Panc1 (cell line): ENCODE measurements around the gene SESN1. TPM values are rescaled to one million over a fixed set of nuclear protein-coding genes. Genes with fewer than 3 reads are reported as not detected.

Experiments
- ATAC-seq: fragments of 200-7000 bp; cut with Tn5 transposase; 2 replicates; pipeline ENCODE4 v1.9.1; 2020; ENCODE audit warnings: mild to moderate bottlenecking, moderate library complexity
- BruUV-seq: library from RNA; stranded (reverse); fragments of 400-500 nt; replicated peaks from 2 replicates; lab custom pipeline; 2021; lab: Mats Ljungman, UMichigan
- CTCF ChIA-PET: fragments of 300-600 bp; sonication (Branson Sonifier 250); formaldehyde crosslinking; loops from one replicate; lab custom pipeline; 2022; ENCODE audit warnings: antibody characterized with exemption; lab: Charles Lee
- POLR2A ChIA-PET: fragments of 300-600 bp; sonication (Branson Sonifier 250); formaldehyde crosslinking; loops from one replicate; lab custom pipeline; 2022; ENCODE audit warnings: antibody characterized with exemption; lab: Charles Lee
- DNase-seq: peaks from one replicate; pipeline ENCODE4 v3.0.0-alpha.2; 2010; ENCODE audit warnings: low read depth, low spot score
- H3K27ac ChIP-seq: 2 replicates; pipeline ENCODE4 v1.5.1; 2011; ENCODE audit warnings: mild to moderate bottlenecking, low read length, inconsistent platforms
- H3K27me3 ChIP-seq: fragments of 200-500 bp; sonication (Bioruptor generic); 2 replicates; pipeline ENCODE4 v1.6.0; 2014; ENCODE audit warnings: low read length, inconsistent platforms; ENCODE audit not compliant: control insufficient read depth, insufficient read depth
- H3K36me3 ChIP-seq: fragments of 200-500 bp; sonication (Bioruptor generic); 2 replicates; pipeline ENCODE4 v1.5.1; 2014; ENCODE audit warnings: inconsistent platforms, mild to moderate bottlenecking, low read length, moderate library complexity; ENCODE audit not compliant: control insufficient read depth, insufficient read depth
- H3K4me1 ChIP-seq: 2 replicates; pipeline ENCODE4 v1.5.1; 2011; ENCODE audit warnings: inconsistent platforms, mild to moderate bottlenecking, low read length, moderate library complexity; ENCODE audit not compliant: control insufficient read depth, insufficient read depth
- H3K4me3 ChIP-seq, 2 experiments: 2 replicates each; pipeline ENCODE4 v1.5.1; 2011 to 2012; ENCODE audit warnings: low read depth in 2 of 2, low read length in 2 of 2, mild to moderate bottlenecking in 2 of 2, inconsistent platforms in 1 of 2, moderate library complexity in 1 of 2
- H3K9me3 ChIP-seq: fragments of 200-500 bp; sonication (Bioruptor generic); 2 replicates; pipeline ENCODE4 v1.5.1; 2014; ENCODE audit warnings: low read depth, mild to moderate bottlenecking, inconsistent platforms, low read length, moderate library complexity; ENCODE audit not compliant: control insufficient read depth, insufficient read depth
- POLR2AphosphoS5 ChIP-seq: IDR thresholded peaks from 2 replicates; pipeline ENCODE4 v1.6.1; 2012; ENCODE audit warnings: mild to moderate bottlenecking, low read depth, low read length, moderate library complexity
- REST ChIP-seq, 2 experiments: IDR thresholded peaks; 2 replicates each; pipeline ENCODE4 v1.6.1; 2011 to 2012; ENCODE audit warnings: low read depth in 2 of 2, control low read depth in 1 of 2, low read length in 1 of 2, mild to moderate bottlenecking in 1 of 2, moderate library complexity in 1 of 2; ENCODE audit not compliant: insufficient read depth in 1 of 2
- SIN3A ChIP-seq: IDR thresholded peaks from 2 replicates; pipeline ENCODE4 v1.6.1; 2012; ENCODE audit warnings: low read depth, mild to moderate bottlenecking, low read length, moderate library complexity, borderline replicate concordance; ENCODE audit not compliant: insufficient read depth
- TCF7L2 ChIP-seq: IDR thresholded peaks from 2 replicates; pipeline ENCODE4 v1.6.1; 2011; ENCODE audit warnings: mild to moderate bottlenecking, low read depth, low read length, inconsistent platforms
- in situ Hi-C: cut with HindIII; loops from 2 replicates; pipeline ENCODE4 v1.10.0; 2016; ENCODE audit warnings: low sequenced_read_pairs, low pct_unique_long_range_greater_than_20kb
- intact Hi-C: fragments of 100-400 bp; cut with micrococcal nuclease; formaldehyde crosslinking; loops from one replicate; pipeline ENCODE4 v1.10.0; 2022; ENCODE audit not compliant: unreplicated experiment
- total RNA-seq: library from RNA; stranded (reverse); gene quantifications from one replicate; pipeline ENCODE4 v1.2.1, GENCODE V29; 2021; ENCODE audit not compliant: unreplicated experiment
- TF ChIP-seq, protein P1 (sequence below): fragments of 450-650 bp; IDR thresholded peaks from 2 replicates; pipeline ENCODE4 v1.5.1; 2017; ENCODE audit warnings: mild to moderate bottlenecking

The SESN1 gene
- total RNA-seq, 1 experiment from 2014 or later, result 11.3 TPM

DNA sequence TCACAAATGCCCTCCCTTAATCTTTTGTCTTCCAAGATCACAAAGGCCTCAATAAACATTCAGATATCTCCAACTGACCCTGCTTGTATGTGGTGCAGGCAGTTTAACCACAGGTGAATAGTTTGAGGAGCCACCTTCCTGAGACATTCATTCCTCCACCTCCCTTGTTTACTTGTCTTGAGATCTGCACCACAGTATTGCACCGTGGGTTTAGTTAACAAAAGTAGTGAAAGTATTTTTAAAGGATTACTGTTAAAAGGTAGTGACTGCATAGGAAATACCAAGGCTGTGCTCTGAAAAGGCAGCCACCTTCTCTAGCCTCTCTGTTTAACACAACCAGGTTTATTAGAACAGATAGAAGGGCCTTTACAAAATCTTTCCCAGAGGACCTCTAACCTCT is 46.5 kb downstream of the SESN1 start:
- Histone ChIP-seq H3K27me3 (no peaks in the 10 kb centered on the region), H3K27ac (no peak overlapping the region), H3K4me1 (no peaks in the 10 kb centered on the region), H3K4me3 (no peak overlapping the region), H3K9me3 (no peaks in the 10 kb centered on the region), H3K36me3 (no peaks in the 10 kb centered on the region)
- DNase-seq (no peak), ATAC-seq (no peak)
- POLR2A ChIA-PET, result no interaction called here
- CTCF ChIA-PET, result no interaction called here
- intact Hi-C loops (no loop called here), in situ Hi-C loops (no loop called here)
- BruUV-seq, result no TSS peak
- TF ChIP-seq POLR2AphosphoS5, result no peak
- no peak for TF ChIP-seq TCF7L2
- TF ChIP-seq REST (IDR thresholded peaks at IDR 0.05; ENCODE audit: insufficient read depth in 1 of 2, low read depth in 2 of 2, low read length in 1 of 2), result no peak
- TF ChIP-seq, protein P1, sequence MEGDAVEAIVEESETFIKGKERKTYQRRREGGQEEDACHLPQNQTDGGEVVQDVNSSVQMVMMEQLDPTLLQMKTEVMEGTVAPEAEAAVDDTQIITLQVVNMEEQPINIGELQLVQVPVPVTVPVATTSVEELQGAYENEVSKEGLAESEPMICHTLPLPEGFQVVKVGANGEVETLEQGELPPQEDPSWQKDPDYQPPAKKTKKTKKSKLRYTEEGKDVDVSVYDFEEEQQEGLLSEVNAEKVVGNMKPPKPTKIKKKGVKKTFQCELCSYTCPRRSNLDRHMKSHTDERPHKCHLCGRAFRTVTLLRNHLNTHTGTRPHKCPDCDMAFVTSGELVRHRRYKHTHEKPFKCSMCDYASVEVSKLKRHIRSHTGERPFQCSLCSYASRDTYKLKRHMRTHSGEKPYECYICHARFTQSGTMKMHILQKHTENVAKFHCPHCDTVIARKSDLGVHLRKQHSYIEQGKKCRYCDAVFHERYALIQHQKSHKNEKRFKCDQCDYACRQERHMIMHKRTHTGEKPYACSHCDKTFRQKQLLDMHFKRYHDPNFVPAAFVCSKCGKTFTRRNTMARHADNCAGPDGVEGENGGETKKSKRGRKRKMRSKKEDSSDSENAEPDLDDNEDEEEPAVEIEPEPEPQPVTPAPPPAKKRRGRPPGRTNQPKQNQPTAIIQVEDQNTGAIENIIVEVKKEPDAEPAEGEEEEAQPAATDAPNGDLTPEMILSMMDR, result no peak
- no peak for TF ChIP-seq SIN3A

- Histone ChIP-seq H3K27me3 (no peaks in the 10 kb centered on the region), H3K27ac (no peak overlapping the region), H3K4me1 (no peaks in the 10 kb centered on the region), H3K4me3 (no peak overlapping the region), H3K9me3 (no peaks in the 10 kb centered on the region), H3K36me3 (no peaks in the 10 kb centered on the region)
- ATAC-seq (peak; percentile 53; the same call in 1 of the 2 replicates), DNase-seq (no peak)
- TF ChIP-seq SIN3A (no peak), REST (IDR thresholded peaks at IDR 0.05; ENCODE audit: insufficient read depth in 1 of 2, low read depth in 2 of 2, low read length in 1 of 2) (no peak), TCF7L2 (no peak), POLR2AphosphoS5 (no peak)
- TF ChIP-seq, protein P1, result no peak
- ChIA-PET CTCF (no interaction called here), POLR2A (no interaction called here)
- in situ Hi-C loops, result no loop called here
- no TSS peak for BruUV-seq
- intact Hi-C loops, result no loop called here
Observed at GRCh38 chr6:109045493-109045892, 49.2 kb downstream of the SESN1 start.
